Activated CD8-positive, alpha-beta memory T cell treated with anti-CD3 and anti-CD28 coated beads, Interleukin-2, amount 10 ng/mL, durations not matched to agents 7 days and 5 days (primary cell): ENCODE results near the gene ATP5F1D. TPM values are rescaled to one million over a fixed set of nuclear protein-coding genes. Genes with fewer than 3 reads are reported as not detected.
A peak's percentile ranks its signal among the peaks of the same experiment; 100 is the strongest.
"Not testable (repeated sequence)": the region's sequence is repeated elsewhere in the genome, so short reads cannot be mapped to it uniquely, and the experiment has no call there.

ENCODE experiments used
- ATAC-seq: fragments of 150-1000 bp; cut with Tn5 transposase; one replicate; pipeline ENCODE4 v1.10.0; 2021; ENCODE audit warnings: moderate library complexity
- CTCF ChIA-PET: fragments of 350-600 bp; sonication (Branson Sonifier 250); formaldehyde crosslinking; loops from one replicate; lab custom pipeline; 2021; ENCODE audit warnings: antibody characterized with exemption; lab: Charles Lee
- DNase-seq: peaks from one replicate; pipeline ENCODE4 v3.0.0-alpha.2; 2020
- H3K27ac Mint-ChIP-seq: one replicate; pipeline ENCODE4 v1.8.0; 2021; ENCODE audit warnings: mild to moderate bottlenecking, mixed read lengths
- H3K27me3 Mint-ChIP-seq: one replicate; pipeline ENCODE4 v1.8.0; 2021; ENCODE audit warnings: mixed read lengths
- H3K36me3 Mint-ChIP-seq: one replicate; pipeline ENCODE4 v1.8.0; 2021; ENCODE audit warnings: mild to moderate bottlenecking, mixed read lengths
- H3K4me1 Mint-ChIP-seq: one replicate; pipeline ENCODE4 v1.8.0; 2021; ENCODE audit warnings: mixed read lengths
- H3K4me3 Mint-ChIP-seq: one replicate; pipeline ENCODE4 v1.8.0; 2021; ENCODE audit warnings: mild to moderate bottlenecking, moderate library complexity, mixed read lengths
- H3K9me3 Mint-ChIP-seq: one replicate; pipeline ENCODE4 v1.8.0; 2022; ENCODE audit warnings: low read depth, mixed read lengths
- total RNA-seq, 2 experiments: library from RNA; stranded (reverse); gene quantifications; one replicate each; pipeline ENCODE4 v1.2.3, GENCODE V29; 2021

ATP5F1D gene
- 100 to 1,000 TPM; 190 to 221 TPM for total RNA-seq

DNA sequence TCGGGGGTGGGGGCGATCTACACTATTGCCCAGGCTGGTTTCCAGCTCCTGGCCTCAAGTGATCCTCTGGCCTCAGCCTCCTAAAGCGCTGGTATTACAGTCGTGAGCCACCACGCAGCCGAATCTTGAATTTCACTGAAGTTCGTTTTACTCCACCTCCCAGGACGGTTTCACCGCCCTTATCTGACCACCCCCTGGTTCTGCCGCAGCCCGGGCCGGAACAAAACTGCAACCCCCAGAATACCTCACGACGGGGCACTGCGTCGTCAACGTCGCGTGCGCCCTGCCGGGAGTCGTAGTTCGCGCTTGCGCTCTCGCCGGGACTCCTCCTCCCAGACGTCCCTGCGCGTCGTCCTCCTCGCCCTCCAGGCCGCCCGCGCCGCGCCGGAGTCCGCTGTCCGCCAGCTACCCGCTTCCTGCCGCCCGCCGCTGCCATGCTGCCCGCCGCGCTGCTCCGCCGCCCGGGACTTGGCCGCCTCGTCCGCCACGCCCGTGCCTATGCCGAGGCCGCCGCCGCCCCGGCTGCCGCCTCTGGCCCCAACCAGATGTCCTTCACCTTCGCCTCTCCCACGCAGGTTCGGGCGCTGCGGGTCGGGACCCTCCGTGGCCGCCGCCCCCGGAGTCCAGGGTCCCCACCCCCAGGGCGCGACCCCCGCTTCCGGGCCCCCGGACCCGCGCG is at the start of gene ATP5F1D:
Gene ATP5F1D, plus strand, starts transcription at position 335 of the 679 bp plus-strand sequence. Its CDS starts 100 bp downstream, at position 435.
- peak; percentile 76 for ATAC-seq
- H3K4me1 Mint-ChIP-seq, result peaks cover 35% of the 10 kb centered on the region
- no peaks in the 10 kb centered on the region for H3K36me3 Mint-ChIP-seq
- DNase-seq, result peak; percentile 96
- peak within 1 kb of the TSS; percentile 84 for H3K27ac Mint-ChIP-seq
- H3K9me3 Mint-ChIP-seq, result no peaks in the 10 kb centered on the region
- CTCF ChIA-PET, result interaction anchor here (0.6 to 10.1 kb wide), 14 partner anchors 18 to 379 kb away, joined by 3 to 723 read pairs (median 4); partner anchors contain the start of genes CIRBP, CNN2, FAM174C and WDR18
- peak within 1 kb of the TSS; percentile 73 for H3K4me3 Mint-ChIP-seq
- peaks cover 13% of the 10 kb centered on the region for H3K27me3 Mint-ChIP-seq

DNA sequence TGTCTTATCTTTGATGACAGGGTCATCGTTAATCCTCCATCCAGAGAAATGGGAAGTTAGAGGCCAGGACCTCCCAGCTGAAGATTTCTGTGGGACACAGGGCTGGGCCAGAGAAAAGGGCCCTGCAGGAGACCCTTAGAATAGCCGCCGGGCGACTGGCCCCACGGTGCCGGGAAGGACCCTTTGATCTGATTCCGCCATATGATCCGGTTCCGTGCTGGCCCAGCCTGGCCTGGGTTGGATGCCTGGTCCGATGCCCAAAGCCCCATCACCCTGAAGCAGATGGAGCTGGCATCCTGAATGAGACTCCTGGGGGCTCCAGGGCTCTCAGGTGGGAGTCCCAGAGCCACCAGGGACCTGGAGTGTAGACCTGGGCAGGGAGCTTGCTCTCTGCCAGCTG is 42.0 kb upstream of the ATP5F1D start:
- no peak overlapping the region for H3K27ac Mint-ChIP-seq
- no peaks in the 10 kb centered on the region for H3K9me3 Mint-ChIP-seq
- CTCF ChIA-PET, result interaction anchor here (1.0 kb wide), 2 partner anchors 86 to 118 kb away, joined by 3 to 7 read pairs; no protein-coding TSS in a partner anchor
- ATAC-seq (no peak), DNase-seq (no peak)
- H3K36me3 Mint-ChIP-seq, result no peaks in the 10 kb centered on the region
- H3K27me3 Mint-ChIP-seq, result no peaks in the 10 kb centered on the region
- peaks cover 13% of the 10 kb centered on the region for H3K4me1 Mint-ChIP-seq
- H3K4me3 Mint-ChIP-seq, result no peak overlapping the region

DNA sequence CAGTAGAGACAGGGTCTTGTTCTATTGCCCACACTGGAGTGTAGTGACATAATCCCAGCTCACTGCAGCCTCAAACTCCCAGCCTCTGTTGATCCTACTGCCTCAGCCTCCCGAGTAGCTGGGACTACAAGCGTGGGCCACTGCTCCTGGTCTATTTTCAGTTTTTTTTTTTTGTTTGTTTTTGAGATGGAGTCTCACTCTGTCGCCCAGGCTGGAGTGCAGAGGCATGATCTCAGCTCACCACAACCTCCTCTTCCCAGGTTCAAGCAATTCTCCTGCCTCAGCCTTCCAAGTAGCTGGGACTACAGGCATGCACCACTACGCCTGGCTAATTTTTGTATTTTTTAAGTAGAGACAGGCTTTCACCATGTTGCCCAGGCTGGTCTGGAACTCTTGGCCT is 40.9 kb upstream of the ATP5F1D start:
- not testable (repeated sequence) for H3K27ac Mint-ChIP-seq, DNase-seq, H3K9me3 Mint-ChIP-seq, ATAC-seq, H3K36me3 Mint-ChIP-seq, H3K27me3 Mint-ChIP-seq, H3K4me3 Mint-ChIP-seq
- H3K4me1 Mint-ChIP-seq, result peaks cover 15% of the 10 kb centered on the region
- CTCF ChIA-PET, result interaction anchor here (0.6 to 0.9 kb wide), 3 partner anchors 40 to 337 kb away, joined by 3 to 4 read pairs (median 3); partner anchors contain the start of gene ATP5F1D

DNA sequence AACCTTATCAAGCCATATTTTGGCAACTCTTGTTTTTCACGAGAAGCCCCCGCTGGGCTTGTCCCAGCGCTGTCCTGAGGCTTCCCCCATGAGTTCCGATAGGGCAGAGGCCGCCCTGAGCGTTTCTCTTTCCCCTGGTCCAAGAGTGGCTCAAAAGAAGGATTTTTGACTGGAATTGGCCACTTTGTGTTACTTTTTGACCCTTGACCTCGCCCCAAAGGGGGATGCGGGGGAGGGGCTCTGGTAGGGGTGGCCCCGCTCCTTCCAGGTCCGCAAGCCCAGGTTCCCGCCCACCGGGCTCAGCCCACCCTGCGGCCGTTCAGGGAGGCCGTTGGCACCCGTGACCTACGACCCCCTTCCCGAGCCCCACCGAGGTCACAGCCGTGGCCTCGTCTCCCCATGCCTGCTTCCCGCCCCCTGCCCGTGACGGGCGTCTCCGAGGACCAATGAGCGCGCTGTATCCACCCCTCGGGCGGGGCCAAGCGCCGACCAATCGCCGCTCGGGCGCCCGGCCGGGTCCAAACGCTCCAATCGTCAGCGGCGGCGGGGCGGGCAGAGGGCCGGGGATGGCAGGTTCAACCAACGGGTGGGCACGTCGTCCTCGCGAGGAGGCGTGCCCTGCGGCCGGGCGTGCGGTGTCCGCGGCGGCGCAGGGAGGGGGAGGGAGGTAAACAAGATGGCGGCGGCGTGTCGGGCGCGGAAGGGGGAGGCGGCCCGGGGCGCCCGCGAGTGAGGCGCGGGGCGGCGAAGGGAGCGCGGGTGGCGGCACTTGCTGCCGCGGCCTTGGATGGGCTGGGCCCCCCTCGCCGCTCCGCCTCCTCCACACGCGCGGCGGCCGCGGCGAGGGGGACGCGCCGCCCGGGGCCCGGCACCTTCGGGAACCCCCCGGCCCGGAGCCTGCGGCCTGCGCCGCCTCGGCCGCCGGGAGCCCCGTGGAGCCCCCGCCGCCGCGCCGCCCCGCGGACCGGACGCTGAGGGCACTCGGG is 36.1 kb upstream of the ATP5F1D start, which contains the start of gene STK11:
Gene STK11, plus strand, starts transcription at position 665 of the 986 bp plus-strand sequence. CDS start 1,136 bp downstream, outside the sequence.
- peak; percentile 97 for ATAC-seq

DNA sequence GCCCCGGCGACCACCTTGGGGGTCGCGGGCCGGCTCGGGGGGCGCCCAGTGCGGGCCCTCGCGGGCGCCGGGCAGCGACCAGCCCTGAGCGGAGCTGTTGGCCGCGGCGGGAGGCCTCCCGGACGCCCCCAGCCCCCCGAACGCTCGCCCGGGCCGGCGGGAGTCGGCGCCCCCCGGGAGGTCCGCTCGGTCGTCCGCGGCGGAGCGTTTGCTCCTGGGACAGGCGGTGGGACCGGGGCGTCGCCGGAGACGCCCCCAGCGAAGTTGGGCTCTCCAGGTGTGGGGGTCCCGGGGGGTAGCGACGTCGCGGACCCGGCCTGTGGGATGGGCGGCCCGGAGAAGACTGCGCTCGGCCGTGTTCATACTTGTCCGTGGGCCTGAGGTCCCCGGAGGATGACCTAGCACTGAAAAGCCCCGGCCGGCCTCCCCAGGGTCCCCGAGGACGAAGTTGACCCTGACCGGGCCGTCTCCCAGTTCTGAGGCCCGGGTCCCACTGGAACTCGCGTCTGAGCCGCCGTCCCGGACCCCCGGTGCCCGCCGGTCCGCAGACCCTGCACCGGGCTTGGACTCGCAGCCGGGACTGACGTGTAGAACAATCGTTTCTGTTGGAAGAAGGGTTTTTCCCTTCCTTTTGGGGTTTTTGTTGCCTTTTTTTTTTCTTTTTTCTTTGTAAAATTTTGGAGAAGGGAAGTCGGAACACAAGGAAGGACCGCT is 35.2 kb upstream of the ATP5F1D start:
- Mint-ChIP-seq H3K27ac (peak overlapping the region; percentile 86), H3K9me3 (no peaks in the 10 kb centered on the region), H3K4me1 (peaks cover 29% of the 10 kb centered on the region), H3K27me3 (no peaks in the 10 kb centered on the region), H3K4me3 (peak overlapping the region; percentile 92), H3K36me3 (peaks cover 9% of the 10 kb centered on the region)
- DNase-seq (no peak), ATAC-seq (no peak)
- CTCF ChIA-PET, result interaction anchor here (0.5 to 1.1 kb wide), 4 partner anchors 14 to 111 kb away, joined by 3 to 4 read pairs (median 3); no protein-coding TSS in a partner anchor

More for the DNA sequence above, 36.1 kb upstream of the ATP5F1D start, which contains the start of gene STK11:
- Mint-ChIP-seq H3K4me3 (peak within 1 kb of the TSS; percentile 92), H3K4me1 (peaks cover 29% of the 10 kb centered on the region), H3K36me3 (peaks cover 9% of the 10 kb centered on the region), H3K9me3 (no peaks in the 10 kb centered on the region), H3K27ac (peak within 1 kb of the TSS; percentile 86), H3K27me3 (no peaks in the 10 kb centered on the region)
- peak; percentile 100 for DNase-seq
- CTCF ChIA-PET, result interaction anchor here (0.6 to 2.6 kb wide), 5 partner anchors 11 to 139 kb away, joined by 3 to 21 read pairs (median 3); partner anchors contain the start of gene ARHGAP45

DNA sequence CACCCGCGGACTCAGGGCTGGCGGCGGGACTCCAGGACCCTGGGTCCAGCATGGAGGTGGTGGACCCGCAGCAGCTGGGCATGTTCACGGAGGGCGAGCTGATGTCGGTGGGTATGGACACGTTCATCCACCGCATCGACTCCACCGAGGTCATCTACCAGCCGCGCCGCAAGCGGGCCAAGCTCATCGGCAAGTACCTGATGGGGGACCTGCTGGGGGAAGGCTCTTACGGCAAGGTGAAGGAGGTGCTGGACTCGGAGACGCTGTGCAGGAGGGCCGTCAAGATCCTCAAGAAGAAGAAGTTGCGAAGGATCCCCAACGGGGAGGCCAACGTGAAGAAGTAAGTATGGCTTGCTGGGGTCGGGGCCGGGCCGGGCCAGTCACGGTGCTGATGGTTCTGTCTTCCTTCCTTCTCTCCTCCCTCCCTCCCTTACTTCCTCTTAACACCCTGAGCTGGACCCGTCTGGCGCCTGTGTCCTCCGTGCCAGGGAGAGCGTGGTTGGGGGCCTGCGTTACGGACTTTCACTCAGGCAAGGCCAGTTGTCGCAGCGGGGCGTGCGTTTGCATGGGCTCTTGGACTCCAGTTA is 34.6 kb upstream of the ATP5F1D start:
- H3K36me3 Mint-ChIP-seq, result peaks cover 9% of the 10 kb centered on the region
- peak overlapping the region; percentile 86 for H3K27ac Mint-ChIP-seq
- H3K9me3 Mint-ChIP-seq, result no peaks in the 10 kb centered on the region
- ATAC-seq (no peak), DNase-seq (peak; percentile 47)
- peaks cover 29% of the 10 kb centered on the region for H3K4me1 Mint-ChIP-seq
- H3K27me3 Mint-ChIP-seq, result no peaks in the 10 kb centered on the region
- CTCF ChIA-PET, result interaction anchor here (0.5 to 1.1 kb wide), 3 partner anchors 14 to 110 kb away, joined by 3 to 4 read pairs (median 3); no protein-coding TSS in a partner anchor
- H3K4me3 Mint-ChIP-seq, result peak overlapping the region; percentile 92

DNA sequence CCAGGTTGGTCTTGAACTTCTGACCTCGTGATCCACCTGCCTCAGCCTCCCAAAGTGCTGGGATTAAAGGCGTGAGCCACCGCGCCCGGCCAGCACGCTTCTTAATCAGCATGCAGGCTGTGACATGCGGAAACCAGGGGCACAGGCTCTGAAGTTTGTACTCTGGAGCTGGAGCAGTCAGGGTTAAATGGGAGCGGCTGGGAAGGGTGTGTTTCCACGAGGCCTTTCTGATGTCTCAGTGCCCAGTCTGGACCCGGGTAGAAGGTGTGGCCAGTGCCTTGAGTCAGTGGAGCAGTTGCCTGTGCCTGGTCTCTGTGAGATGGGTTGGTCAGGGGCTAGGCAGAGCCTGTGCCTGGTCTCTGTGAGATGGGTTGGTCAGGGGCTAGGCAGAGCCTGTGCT is 32.7 kb upstream of the ATP5F1D start:
- peaks cover 14% of the 10 kb centered on the region for H3K36me3 Mint-ChIP-seq
- H3K4me3 Mint-ChIP-seq, ATAC-seq, H3K27ac Mint-ChIP-seq, DNase-seq, H3K9me3 Mint-ChIP-seq, H3K27me3 Mint-ChIP-seq: not testable (repeated sequence)
- peaks cover 28% of the 10 kb centered on the region for H3K4me1 Mint-ChIP-seq
- CTCF ChIA-PET, result interaction anchor here (0.6 kb wide), 1 partner anchor 160 kb away, joined by 3 read pairs; no protein-coding TSS in a partner anchor

DNA sequence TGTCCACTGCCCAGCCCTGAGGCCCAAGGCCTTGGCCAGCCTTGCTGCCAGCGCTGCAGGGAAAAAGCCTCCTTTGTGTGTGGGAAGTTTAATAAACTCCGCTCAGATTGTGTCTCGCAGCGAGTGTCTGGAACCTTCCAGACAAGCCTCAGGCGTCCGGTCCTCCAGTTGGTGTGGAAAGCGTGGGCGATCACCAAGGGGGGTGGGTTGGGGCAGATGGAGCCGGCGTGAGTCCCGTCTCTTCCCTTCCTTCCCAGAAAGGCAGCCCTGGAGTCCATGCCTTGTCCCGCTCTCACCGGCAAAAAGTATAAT is 31.4 kb upstream of the ATP5F1D start:
- no peaks in the 10 kb centered on the region for H3K9me3 Mint-ChIP-seq
- H3K36me3 Mint-ChIP-seq, result peaks cover 14% of the 10 kb centered on the region
- H3K4me1 Mint-ChIP-seq, result peaks cover 28% of the 10 kb centered on the region
- H3K27ac Mint-ChIP-seq, result no peak overlapping the region
- ATAC-seq (no peak), DNase-seq (no peak)
- H3K4me3 Mint-ChIP-seq, result no peak overlapping the region
- no peaks in the 10 kb centered on the region for H3K27me3 Mint-ChIP-seq
- CTCF ChIA-PET, result interaction anchor here (0.8 to 1.1 kb wide), 2 partner anchors 77 to 145 kb away, joined by 3 read pairs; no protein-coding TSS in a partner anchor

DNA sequence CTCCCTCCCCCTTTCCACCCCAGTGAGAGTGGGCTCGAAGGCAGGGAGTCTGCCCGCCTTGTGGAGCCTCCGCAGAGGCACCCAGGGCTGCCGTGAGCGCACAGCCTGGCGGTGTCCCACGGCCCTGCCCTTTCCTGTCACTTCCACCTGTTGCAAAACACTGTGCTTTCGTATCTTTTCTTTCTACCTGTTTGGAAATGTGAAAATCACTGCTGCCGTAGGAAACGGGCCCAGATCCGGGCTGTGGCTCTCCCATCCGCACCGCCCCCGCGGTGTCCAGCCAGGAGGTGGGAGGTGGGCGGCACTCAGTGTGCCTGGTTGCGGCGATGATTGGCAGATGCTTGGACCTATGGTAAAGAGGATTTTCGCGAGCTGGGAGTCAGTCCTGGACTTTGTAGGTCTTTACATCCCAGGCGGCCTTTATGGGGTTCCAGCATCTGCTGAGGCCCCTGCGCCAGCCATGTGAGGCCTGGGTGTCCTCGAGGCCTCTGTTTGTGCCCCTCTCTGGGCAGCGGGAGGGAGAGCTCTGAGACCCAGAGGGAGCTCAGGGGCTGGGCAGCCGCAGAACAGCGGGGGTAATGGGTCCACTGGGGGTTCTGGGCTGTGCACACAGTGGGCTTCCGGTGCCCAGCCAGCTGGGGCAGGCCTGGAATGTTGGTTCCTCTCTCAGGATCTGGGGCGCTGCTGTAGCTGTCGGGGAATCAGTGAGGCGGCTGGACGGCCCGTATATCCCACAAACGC is 29.9 kb upstream of the ATP5F1D start:
- Mint-ChIP-seq H3K36me3 (peaks cover 14% of the 10 kb centered on the region), H3K9me3 (no peaks in the 10 kb centered on the region), H3K4me3 (no peak overlapping the region), H3K27me3 (no peaks in the 10 kb centered on the region), H3K27ac (no peak overlapping the region), H3K4me1 (peaks cover 30% of the 10 kb centered on the region)
- CTCF ChIA-PET, result interaction anchor here (0.7 to 1.8 kb wide), 6 partner anchors 19 to 155 kb away, joined by 3 to 4 read pairs (median 3); no protein-coding TSS in a partner anchor
- DNase-seq (no peak), ATAC-seq (no peak)

DNA sequence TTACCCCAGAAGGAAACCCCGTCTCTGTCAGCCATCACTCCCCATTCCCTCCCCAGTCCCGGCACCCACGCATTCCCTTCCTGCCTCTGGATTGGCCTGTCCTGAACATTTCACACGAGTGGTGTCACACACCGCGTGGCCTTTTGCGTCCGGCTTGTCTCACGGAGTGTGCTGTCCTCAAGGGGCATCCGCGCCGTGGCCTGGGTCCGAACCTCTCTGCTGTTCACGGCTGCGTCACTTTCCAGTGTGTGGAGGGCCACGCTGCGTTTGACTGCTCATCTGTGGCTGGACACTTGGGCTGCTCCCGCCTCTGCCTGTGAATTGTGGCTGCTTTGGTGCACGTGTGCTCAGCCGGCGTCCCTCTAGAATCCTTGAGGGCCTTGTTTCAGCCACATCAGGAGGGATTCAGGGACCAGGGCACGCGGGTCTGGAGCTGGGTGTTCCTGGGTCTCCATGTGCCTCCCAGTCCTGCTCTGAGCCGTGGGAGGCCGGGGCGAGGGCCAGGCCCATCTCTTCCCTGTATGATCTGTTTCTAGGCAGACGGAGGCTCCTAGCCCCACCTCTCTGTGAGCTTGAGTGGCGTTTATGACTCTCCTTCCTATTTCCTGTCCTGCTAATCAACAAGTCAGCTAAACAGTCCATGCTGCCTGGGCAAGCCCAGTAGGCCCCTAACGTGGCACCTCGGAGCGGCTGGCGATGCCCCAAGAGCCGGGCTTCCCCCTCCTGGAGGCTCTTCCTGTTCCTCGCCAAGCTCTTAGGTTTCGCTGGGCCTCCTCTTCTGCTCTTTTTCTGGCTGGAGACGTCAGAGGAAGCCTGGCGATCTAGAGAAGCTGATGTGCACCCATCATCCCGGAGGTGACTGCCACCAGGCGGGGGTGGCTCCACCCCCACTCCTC is 27.9 kb upstream of the ATP5F1D start:
- CTCF ChIA-PET, result interaction anchor here (0.9 to 1.8 kb wide), 4 partner anchors 9 to 53 kb away, joined by 3 to 5 read pairs (median 4); no protein-coding TSS in a partner anchor
- H3K4me3 Mint-ChIP-seq, result peak overlapping the region; percentile 54
- peak overlapping the region; percentile 86 for H3K27ac Mint-ChIP-seq
- H3K27me3 Mint-ChIP-seq, result no peaks in the 10 kb centered on the region
- H3K4me1 Mint-ChIP-seq, result peaks cover 29% of the 10 kb centered on the region
- H3K9me3 Mint-ChIP-seq, result no peaks in the 10 kb centered on the region
- DNase-seq (no peak), ATAC-seq (peak; percentile 73)
- peaks cover 7% of the 10 kb centered on the region for H3K36me3 Mint-ChIP-seq
